HepG2 (cell line): ENCODE data around the gene JUND. TPM values are rescaled to one million over a fixed set of nuclear protein-coding genes. Genes with fewer than 3 reads are reported as not detected.

Experiments
- ADNP ChIP-seq: sonication (generic); formaldehyde crosslinking; IDR thresholded peaks from 2 replicates; pipeline ENCODE4 v1.4.0; 2020; ENCODE audit warnings: missing genetic modification reagents
- AHDC1 ChIP-seq: sonication (generic); formaldehyde crosslinking; IDR thresholded peaks from 2 replicates; pipeline ENCODE4 v1.5.1; 2020; ENCODE audit warnings: mild to moderate bottlenecking, missing genetic modification reagents, borderline replicate concordance
- ATAD3A ChIP-seq: sonication (generic); formaldehyde crosslinking; IDR thresholded peaks from 2 replicates; pipeline ENCODE4 v1.4.0; 2020; ENCODE audit warnings: missing genetic modification reagents
- CEBPB ChIP-seq: IDR thresholded peaks from 2 replicates; pipeline ENCODE4 v1.6.1; 2011; ENCODE audit warnings: low read depth, low read length, improper control_type of control experiment, borderline replicate concordance
- EHMT2 ChIP-seq: fragments of 200-600 bp; sonication (generic); IDR thresholded peaks from 2 replicates; pipeline ENCODE4 v1.7.0; 2017; ENCODE audit warnings: antibody characterized with exemption, low read depth, low read length, borderline replicate concordance
- GATAD2A ChIP-seq: IDR thresholded peaks from 2 replicates; pipeline ENCODE4 v1.6.1; 2016
- GLMP ChIP-seq: sonication (generic); formaldehyde crosslinking; IDR thresholded peaks from 2 replicates; pipeline ENCODE4 v1.9.0; 2021; ENCODE audit warnings: missing genetic modification reagents, mild to moderate bottlenecking, borderline replicate concordance
- KDM4B ChIP-seq: sonication (generic); formaldehyde crosslinking; IDR thresholded peaks from 2 replicates; pipeline ENCODE4 v1.4.0; 2020; ENCODE audit warnings: missing genetic modification reagents
- KLF11 ChIP-seq: IDR thresholded peaks from 2 replicates; pipeline ENCODE4 v1.6.1; 2016; ENCODE audit warnings: missing compliant biosample characterization
- NR2F2 ChIP-seq: IDR thresholded peaks from 2 replicates; pipeline ENCODE4 v1.6.1; 2012; ENCODE audit warnings: low read depth, inconsistent platforms, borderline replicate concordance
- POGZ ChIP-seq: sonication (generic); formaldehyde crosslinking; IDR thresholded peaks from 2 replicates; pipeline ENCODE4 v1.4.0; 2020; ENCODE audit warnings: mild to moderate bottlenecking, missing genetic modification reagents
- PTBP1 ChIP-seq: fragments of 200-400 bp; formaldehyde crosslinking; IDR thresholded peaks from 2 replicates; pipeline ENCODE4 v1.6.1; 2018; ENCODE audit warnings: low read length, low read depth; ENCODE audit not compliant: poor library complexity, severe bottlenecking
- RCOR2 ChIP-seq: IDR thresholded peaks from 2 replicates; pipeline ENCODE4 v1.6.1; 2016; ENCODE audit warnings: missing biosample characterization, missing genetic modification reagents
- SAFB2 ChIP-seq: sonication (generic); formaldehyde crosslinking; IDR thresholded peaks from 2 replicates; pipeline ENCODE4 v1.5.1; 2020; ENCODE audit warnings: missing genetic modification reagents, low read depth, mild to moderate bottlenecking, borderline replicate concordance
- TGIF2 ChIP-seq: IDR thresholded peaks from 2 replicates; pipeline ENCODE4 v1.6.1; 2016; ENCODE audit warnings: control low read depth, missing compliant biosample characterization
- ZHX1 ChIP-seq: sonication (generic); formaldehyde crosslinking; IDR thresholded peaks from 2 replicates; pipeline ENCODE4 v1.8.1; 2022; ENCODE audit warnings: low read depth, mild to moderate bottlenecking, missing genetic modification reagents
- ZNF263 ChIP-seq: sonication (generic); formaldehyde crosslinking; IDR thresholded peaks from 2 replicates; pipeline ENCODE4 v1.4.0; 2020; ENCODE audit warnings: missing genetic modification reagents
- ZNF569 ChIP-seq: sonication (generic); formaldehyde crosslinking; IDR thresholded peaks from 2 replicates; pipeline ENCODE4 v1.5.0; 2020; ENCODE audit warnings: mild to moderate bottlenecking, missing genetic modification reagents, moderate library complexity, borderline replicate concordance
- ZUFSP ChIP-seq: sonication (generic); formaldehyde crosslinking; IDR thresholded peaks from 2 replicates; pipeline ENCODE4 v1.9.0; 2021; ENCODE audit warnings: missing genetic modification reagents, mild to moderate bottlenecking, borderline replicate concordance
- polyA plus RNA-seq, 8 experiments: library from polyadenylated mRNA; depleted of rRNA in 3 of 8; stranded (reverse) in 7 of 8; unstranded in 1 of 8; fragments of >200 nt; fragmentation: Illumina TruSeq in 4 of 8; extraction: Trizol in 4 of 8; gene quantifications; 2 replicates each; pipeline versions ENCODE4 v1.2.1 to v1.2.3, GENCODE V29; 2011 to 2016; ENCODE audit warnings: low read depth in 4 of 8, missing spikeins in 1 of 8, mixed read lengths in 1 of 8; ENCODE audit not compliant: insufficient read depth in 1 of 8
- total RNA-seq, 5 experiments: library from RNA; depleted of rRNA; stranded (reverse); fragments of >200 nt; fragmentation: Illumina TruSeq; extraction: Trizol; gene quantifications; 2 replicates each; pipeline ENCODE4 v1.2.3, GENCODE V29; 2016; ENCODE audit warnings: low read depth in 1 of 5

JUND gene
- total and polyA plus RNA-seq, 2 of the 13 experiments (the other 11 are each of a cell fraction or from before 2014, with no cell fraction given) = 41.2 to 59.8 TPM

DNA sequence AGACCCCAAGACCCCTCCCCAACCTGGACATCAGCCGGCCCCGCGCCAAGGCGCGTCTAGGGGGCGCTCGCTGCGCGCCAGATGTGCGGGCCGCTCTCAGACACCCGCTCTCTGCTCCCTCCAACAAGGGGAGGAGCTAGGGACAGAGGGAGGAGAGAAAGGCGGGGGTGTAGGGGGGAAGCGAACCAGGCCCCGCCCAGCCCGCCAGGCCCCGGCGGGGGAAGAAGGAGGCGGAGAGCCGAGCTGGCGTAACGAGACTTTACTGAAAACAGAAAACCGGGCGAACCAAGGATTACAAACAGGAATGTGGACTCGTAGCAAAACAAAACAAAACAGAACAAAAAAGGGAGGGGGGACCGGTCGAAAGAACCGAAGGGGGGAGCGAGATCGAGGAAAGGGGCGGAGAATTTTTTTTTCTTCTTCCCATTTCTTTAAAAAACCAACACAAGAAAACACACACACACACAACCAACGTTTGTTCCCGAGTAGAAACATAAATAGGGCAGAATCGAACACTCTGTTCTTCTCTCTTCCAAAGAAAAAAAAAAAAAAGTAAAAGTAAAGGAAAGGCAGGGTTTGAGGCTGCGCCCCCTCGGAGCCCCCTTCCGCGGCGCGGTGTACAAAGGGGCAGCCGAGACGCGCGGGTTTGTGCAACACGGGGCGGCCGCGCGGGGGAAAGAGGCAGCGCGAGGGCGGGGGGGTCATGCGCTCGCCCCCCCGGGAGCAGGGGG is 1.7 kb downstream of the JUND start (continued):
- TF ChIP-seq CEBPB (no peak), GLMP (CRISPR knock-in tag) (no peak), SAFB2 (CRISPR knock-in tag) (no peak), KDM4B (CRISPR knock-in tag) (no peak), ZNF263 (peak; percentile 22; the same call in 1 of the 2 replicates), TGIF2 (CRISPR knock-in tag) (peak; percentile 14), ADNP (CRISPR knock-in tag) (no peak), EHMT2 (no peak), ZUFSP (no peak), NR2F2 (no peak), GATAD2A (CRISPR knock-in tag) (0 out of 2 replicates have a peak, but pooled peaks have one; percentile 48), KLF11 (CRISPR knock-in tag) (no peak), ATAD3A (CRISPR knock-in tag) (no peak), AHDC1 (CRISPR knock-in tag) (no peak), POGZ (CRISPR knock-in tag) (no peak), ZHX1 (CRISPR knock-in tag) (no peak), PTBP1 (no peak), ZNF569 (no peak), RCOR2 (no peak)
